HG02852 (cell line): ENCODE measurements around the gene KCNH1.

Experiments
- ATAC-seq: cut with Tn5 transposase; IDR thresholded peaks from one replicate; pipeline ENCODE4 v1.9.1; 2021; ENCODE audit warnings: mild to moderate bottlenecking, moderate library complexity; ENCODE audit not compliant: unreplicated experiment

Gene KCNH1

GRCh38 chr1:210657806-210658205 lies 476.1 kb downstream of the KCNH1 start:
- ATAC-seq, result no peak

GRCh38 chr1:210655511-210655910 lies 478.4 kb downstream of the KCNH1 start:
- ATAC-seq, result no peak

- no peak for ATAC-seq
Observed at GRCh38 chr1:210654176-210654981, 479.6 kb downstream of the KCNH1 start.

- no peak for ATAC-seq
Observed at GRCh38 chr1:210653771-210654170, 480.2 kb downstream of the KCNH1 start.

- ATAC-seq, result no peak
Observed at GRCh38 chr1:210652329-210652954, 481.5 kb downstream of the KCNH1 start.

- ATAC-seq, result no peak
Observed at GRCh38 chr1:210650403-210650802, 483.5 kb downstream of the KCNH1 start.

- ATAC-seq, result no peak
Observed at GRCh38 chr1:210648588-210649269, 485.2 kb downstream of the KCNH1 start.

GRCh38 chr1:210647406-210648333 lies 486.3 kb downstream of the KCNH1 start:
- ATAC-seq, result no peak

GRCh38 chr1:210646258-210646616 lies 487.7 kb downstream of the KCNH1 start:
- ATAC-seq, result no peak

GRCh38 chr1:210645582-210646257 lies 488.2 kb downstream of the KCNH1 start:
- no peak for ATAC-seq

- ATAC-seq, result no peak
Observed at GRCh38 chr1:210641582-210641981, 492.4 kb downstream of the KCNH1 start.

- ATAC-seq, result no peak
Observed at GRCh38 chr1:210635108-210635507, 498.8 kb downstream of the KCNH1 start.

GRCh38 chr1:210633636-210634035 lies 500.3 kb downstream of the KCNH1 start:
- ATAC-seq, result no peak

GRCh38 chr1:210633140-210633539 lies 500.8 kb downstream of the KCNH1 start:
- ATAC-seq, result no peak

- ATAC-seq, result no peak
Observed at GRCh38 chr1:210631399-210631798, 502.5 kb downstream of the KCNH1 start.

- ATAC-seq, result no peak
Observed at GRCh38 chr1:210629276-210629675, 504.7 kb downstream of the KCNH1 start.

- ATAC-seq, result no peak
Observed at GRCh38 chr1:210627755-210628154, 506.2 kb downstream of the KCNH1 start.
